Activated CD4-positive, alpha-beta T cell treated with anti-CD3 and anti-CD28 coated beads for 36 hours (primary cell): ENCODE measurements around the gene RAD51B. TPM values are rescaled to one million over a fixed set of nuclear protein-coding genes. Genes with fewer than 3 reads are reported as not detected.

Source experiments
- ATAC-seq: fragments of 200-7000 bp; cut with Tn5 transposase; one replicate; pipeline ENCODE4 v1.10.0; 2021; ENCODE audit warnings: mild to moderate bottlenecking, moderate library complexity
- CTCF ChIA-PET: fragments of 350-600 bp; sonication (Branson Sonifier 250); formaldehyde crosslinking; loops from one replicate; lab custom pipeline; 2021; ENCODE audit warnings: antibody characterized with exemption; lab: Charles Lee
- POLR2A ChIA-PET: fragments of 350-600 bp; sonication (Branson Sonifier 250); formaldehyde crosslinking; loops from one replicate; lab custom pipeline; 2021; ENCODE audit warnings: antibody characterized with exemption, inconsistent platforms; lab: Charles Lee
- DNase-seq: peaks from one replicate; pipeline ENCODE4 v3.0.0-alpha.2; 2020
- H3K27ac Mint-ChIP-seq: one replicate; pipeline ENCODE4 v1.8.0; 2021; ENCODE audit warnings: mixed read lengths
- H3K27me3 Mint-ChIP-seq: one replicate; pipeline ENCODE4 v1.8.0; 2021; ENCODE audit warnings: mixed read lengths
- H3K36me3 Mint-ChIP-seq: one replicate; pipeline ENCODE4 v1.8.0; 2021; ENCODE audit warnings: low read depth, mixed read lengths
- H3K4me1 Mint-ChIP-seq: one replicate; pipeline ENCODE4 v1.8.0; 2021; ENCODE audit warnings: mixed read lengths
- H3K4me3 Mint-ChIP-seq: one replicate; pipeline ENCODE4 v1.8.0; 2021; ENCODE audit warnings: mild to moderate bottlenecking, moderate library complexity, mixed read lengths
- H3K9me3 Mint-ChIP-seq: one replicate; pipeline ENCODE4 v1.8.0; 2021; ENCODE audit warnings: low read depth, mixed read lengths
- intact Hi-C, 2 experiments: fragments of 100-400 bp; cut with DNase I in 1 of 2; cut with micrococcal nuclease in 1 of 2; formaldehyde crosslinking; loops; one replicate each; pipeline versions ENCODE4 v1.14.2 to v1.15.1; 2022 to 2024; cut with DNase I, micrococcal nuclease
- total RNA-seq, 2 experiments: library from RNA; stranded (reverse); gene quantifications; one replicate each; pipeline ENCODE4 v1.2.3, GENCODE V29; 2021

The RAD51B gene
- total RNA-seq, 2 experiments from 2014 or later = 26.4 to 39.9 TPM

DNA sequence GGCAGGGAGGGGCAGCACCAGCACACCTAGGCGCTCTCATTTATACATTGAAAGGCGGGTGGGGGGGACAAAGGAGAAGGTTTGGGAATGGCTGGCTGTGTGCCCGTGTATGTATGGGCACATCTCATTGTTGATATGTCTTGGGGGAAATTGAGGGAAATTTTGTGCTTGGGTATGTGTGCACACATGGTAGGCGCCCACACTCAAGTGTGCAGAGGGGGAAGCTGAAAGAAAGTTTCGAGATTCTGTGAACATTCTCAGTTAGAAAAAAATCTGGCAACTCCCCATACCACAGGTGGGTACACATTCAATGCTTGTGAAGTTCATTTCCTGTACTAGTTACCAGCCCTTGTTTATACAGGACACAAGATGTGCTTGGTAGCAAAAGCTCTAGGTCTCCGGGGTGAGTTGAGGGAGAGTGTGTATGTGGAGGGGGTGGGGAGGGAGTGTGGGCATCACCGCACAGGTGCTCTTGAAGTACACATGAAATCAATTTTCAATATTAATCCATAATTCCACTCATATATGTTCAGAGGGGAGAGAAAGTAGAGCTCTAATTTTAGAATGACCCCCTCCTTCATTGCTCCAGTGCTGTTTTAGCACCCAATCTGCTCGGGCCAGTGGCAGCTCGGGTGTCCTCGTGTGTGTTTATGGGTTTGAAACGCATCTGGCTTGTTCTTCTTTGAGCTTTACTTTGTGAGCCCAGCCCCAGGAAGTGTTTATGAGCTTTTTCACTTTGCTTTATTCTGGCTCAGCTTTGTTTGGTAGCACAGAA, 687.3 kb downstream of the RAD51B start:
- Mint-ChIP-seq H3K4me1 (peaks cover 46% of the 10 kb centered on the region), H3K36me3 (no peaks in the 10 kb centered on the region), H3K27ac (peak overlapping the region; percentile 60), H3K4me3 (peak overlapping the region; percentile 39), H3K9me3 (no peaks in the 10 kb centered on the region), H3K27me3 (no peaks in the 10 kb centered on the region)
- DNase-seq (peak; percentile 34), ATAC-seq (peak; percentile 78)
- intact Hi-C loops = loop anchor here in 1 of 2 experiments (10.0 kb wide), 1 partner anchor 222 kb away; no protein-coding TSS in a partner anchor
- ChIA-PET POLR2A (interaction anchor here (0.6 to 1.3 kb wide), 3 partner anchors 16 to 623 kb away, joined by 3 to 4 read pairs (median 3); no protein-coding TSS in a partner anchor), CTCF (interaction anchor here (0.7 to 1.8 kb wide), 4 partner anchors 11 to 337 kb away, joined by 3 to 9 read pairs (median 4); no protein-coding TSS in a partner anchor)

DNA sequence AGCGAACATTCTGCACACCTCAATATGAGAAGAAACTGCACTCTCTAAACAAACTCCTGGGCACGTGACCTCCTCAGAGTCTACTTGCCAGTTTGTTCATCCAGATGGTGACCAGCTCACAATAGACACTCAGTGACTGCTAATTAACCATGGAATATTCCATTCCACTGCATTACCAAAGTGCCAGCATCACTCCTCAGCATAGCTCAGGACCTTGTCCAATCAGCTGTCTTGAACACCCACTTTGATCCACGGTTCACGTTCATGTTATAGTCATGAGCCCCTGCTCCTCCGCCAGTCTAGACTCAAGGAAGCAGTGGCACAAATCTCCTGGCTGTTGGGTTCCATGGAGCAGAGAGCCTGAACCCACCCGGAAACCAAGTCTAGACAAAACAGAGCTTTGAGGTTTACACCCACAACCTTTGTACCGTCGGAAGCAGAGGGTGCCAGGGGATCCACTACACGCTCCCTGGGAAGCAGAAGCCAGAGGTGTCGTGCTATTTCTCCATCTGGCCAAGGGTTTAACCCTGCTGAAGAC, 688.0 kb downstream of the RAD51B start:
- CTCF ChIA-PET = interaction anchor here (1.8 kb wide), 2 partner anchors 10 to 336 kb away, joined by 5 to 9 read pairs; no protein-coding TSS in a partner anchor
- ATAC-seq (no peak), DNase-seq (no peak)
- H3K4me3 Mint-ChIP-seq = no peak overlapping the region
- H3K27me3 Mint-ChIP-seq = no peaks in the 10 kb centered on the region
- H3K4me1 Mint-ChIP-seq = peaks cover 45% of the 10 kb centered on the region
- H3K36me3 Mint-ChIP-seq = no peaks in the 10 kb centered on the region
- POLR2A ChIA-PET = interaction anchor here (0.6 to 1.3 kb wide), 2 partner anchors 15 to 624 kb away, joined by 3 to 4 read pairs; no protein-coding TSS in a partner anchor
- intact Hi-C loops = loop anchor here in 1 of 2 experiments (10.0 kb wide), 1 partner anchor 223 kb away; no protein-coding TSS in a partner anchor
- no peak overlapping the region for H3K27ac Mint-ChIP-seq
- no peaks in the 10 kb centered on the region for H3K9me3 Mint-ChIP-seq

DNA sequence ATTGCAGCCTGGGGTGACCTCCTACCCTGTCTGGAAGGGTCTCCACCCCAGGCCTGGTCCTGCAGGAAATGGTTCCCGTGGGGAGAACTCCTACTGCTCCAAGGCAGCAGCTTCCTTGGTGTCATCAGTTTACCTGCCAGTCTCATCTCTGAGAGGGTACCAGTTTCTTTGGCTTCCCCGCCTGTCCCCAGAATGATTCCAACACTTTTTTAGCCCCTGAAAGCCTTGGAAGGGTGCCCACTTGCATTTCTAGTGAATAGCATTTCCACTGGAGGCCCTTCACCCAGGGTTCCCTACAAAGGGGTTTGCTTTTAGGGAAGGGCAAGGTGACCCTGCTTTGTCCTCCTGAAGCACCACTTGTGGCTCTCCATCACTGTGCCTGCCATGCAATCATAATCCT, 689.0 kb downstream of the RAD51B start:
- CTCF ChIA-PET = interaction anchor here (1.8 kb wide), 1 partner anchor 9 kb away, joined by 5 read pairs; no protein-coding TSS in a partner anchor
- Mint-ChIP-seq H3K27me3 (no peaks in the 10 kb centered on the region), H3K4me1 (peaks cover 47% of the 10 kb centered on the region), H3K27ac (no peak overlapping the region), H3K4me3 (no peak overlapping the region), H3K9me3 (no peaks in the 10 kb centered on the region), H3K36me3 (no peaks in the 10 kb centered on the region)
- ATAC-seq (no peak), DNase-seq (no peak)
- intact Hi-C loops = loop anchor here in 1 of 2 experiments (10.0 kb wide), 1 partner anchor 224 kb away; no protein-coding TSS in a partner anchor
- POLR2A ChIA-PET = no interaction called here

DNA sequence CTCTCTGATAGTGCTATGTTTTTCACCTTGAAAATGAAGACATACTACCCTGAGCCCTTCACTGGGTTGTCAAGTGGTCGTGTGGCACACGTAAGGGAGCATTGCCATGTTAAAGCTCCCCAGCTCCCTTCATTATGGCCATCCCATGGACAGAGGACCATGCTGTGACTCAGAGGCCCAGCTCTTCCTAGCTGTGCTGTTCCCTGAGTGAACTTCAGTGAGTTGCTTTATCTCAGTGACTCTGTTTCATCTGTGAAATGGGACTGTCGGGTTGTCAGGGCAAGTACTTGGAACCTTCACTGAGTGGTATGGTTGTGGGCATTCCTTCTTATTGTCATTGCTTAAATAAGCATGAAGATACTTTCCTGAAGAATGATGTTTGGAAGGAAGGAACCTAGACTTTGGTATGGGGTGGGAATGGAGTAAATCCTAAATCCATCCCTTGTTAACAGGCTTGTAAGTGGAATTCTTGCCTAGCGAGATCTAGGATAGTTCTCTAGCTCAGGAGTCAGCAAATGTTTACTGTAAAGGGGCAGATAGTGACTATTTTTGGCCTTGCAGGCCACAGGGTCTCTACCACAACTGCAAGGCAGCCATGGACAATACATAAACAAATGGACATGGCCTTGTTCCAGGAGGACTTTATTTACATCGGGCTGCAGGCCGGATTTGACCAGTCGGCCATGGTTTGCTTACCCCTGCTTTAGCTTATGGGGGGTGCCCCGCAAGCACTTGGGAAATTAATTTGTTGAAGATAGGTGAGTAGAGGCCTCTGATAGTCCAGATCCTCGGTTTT, 689.8 kb downstream of the RAD51B start:
- POLR2A ChIA-PET = interaction anchor here (0.7 kb wide), 1 partner anchor 14 kb away, joined by 3 read pairs; no protein-coding TSS in a partner anchor
- CTCF ChIA-PET = no interaction called here
- no peaks in the 10 kb centered on the region for H3K36me3 Mint-ChIP-seq
- H3K27me3 Mint-ChIP-seq = no peaks in the 10 kb centered on the region
- no peaks in the 10 kb centered on the region for H3K9me3 Mint-ChIP-seq
- no peak overlapping the region for H3K27ac Mint-ChIP-seq
- peaks cover 47% of the 10 kb centered on the region for H3K4me1 Mint-ChIP-seq
- DNase-seq (no peak), ATAC-seq (no peak)
- no peak overlapping the region for H3K4me3 Mint-ChIP-seq
- intact Hi-C loops = loop anchor here in 1 of 2 experiments (10.0 kb wide), 1 partner anchor 225 kb away; no protein-coding TSS in a partner anchor

DNA sequence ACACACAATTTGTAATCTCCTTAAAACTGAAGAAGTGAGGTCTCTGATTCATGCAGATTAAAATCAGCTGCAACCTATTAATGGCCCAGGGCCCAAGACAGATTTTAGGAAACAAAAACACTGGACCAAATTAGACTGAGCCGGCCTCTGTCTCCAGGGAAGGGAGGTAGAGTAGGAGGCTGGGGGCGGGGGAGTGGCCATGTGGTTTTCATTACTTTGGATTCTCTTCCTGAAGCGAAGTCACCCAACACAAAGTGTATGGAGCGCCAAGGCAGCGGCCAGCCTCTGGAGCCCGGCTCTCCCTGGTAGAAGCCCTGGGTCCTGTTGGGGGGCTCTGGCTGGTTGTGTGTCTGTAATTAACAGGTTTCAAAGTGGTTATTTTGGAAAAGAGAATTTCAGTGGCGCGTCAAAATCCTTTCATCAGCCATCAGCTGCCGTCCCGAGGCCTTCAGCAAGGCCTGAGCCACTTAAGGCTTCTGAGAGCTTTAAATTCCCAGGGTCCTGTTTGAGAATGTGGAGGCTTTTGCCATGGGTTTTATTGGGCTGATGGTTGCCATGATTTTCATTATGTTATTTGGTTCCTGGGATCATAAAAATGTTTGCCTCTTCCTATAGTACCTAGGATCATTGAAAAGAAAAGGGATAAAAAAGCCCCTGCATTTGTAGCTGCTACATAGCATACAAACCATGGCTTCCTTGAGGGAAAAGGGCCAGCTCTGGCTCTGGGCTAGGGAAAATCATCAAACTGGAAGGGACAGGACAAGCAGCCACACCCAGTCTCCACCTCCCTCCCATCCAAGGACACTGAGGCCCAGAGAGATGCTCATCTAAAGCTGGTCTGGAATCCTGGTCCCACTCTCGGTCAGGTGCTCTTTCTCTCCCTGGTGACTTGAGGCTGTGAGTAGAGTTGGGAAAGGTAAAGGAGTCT, 690.9 kb downstream of the RAD51B start:
- intact Hi-C loops = no loop called here
- H3K27me3 Mint-ChIP-seq = no peaks in the 10 kb centered on the region
- ChIA-PET CTCF (interaction anchor here (0.6 to 1.3 kb wide), 3 partner anchors 10 to 275 kb away, joined by 3 read pairs; no protein-coding TSS in a partner anchor), POLR2A (no interaction called here)
- no peaks in the 10 kb centered on the region for H3K36me3 Mint-ChIP-seq
- peaks cover 43% of the 10 kb centered on the region for H3K4me1 Mint-ChIP-seq
- ATAC-seq = no peak
- no peaks in the 10 kb centered on the region for H3K9me3 Mint-ChIP-seq
- H3K4me3 Mint-ChIP-seq = no peak overlapping the region
- DNase-seq = no peak
- H3K27ac Mint-ChIP-seq = no peak overlapping the region

DNA sequence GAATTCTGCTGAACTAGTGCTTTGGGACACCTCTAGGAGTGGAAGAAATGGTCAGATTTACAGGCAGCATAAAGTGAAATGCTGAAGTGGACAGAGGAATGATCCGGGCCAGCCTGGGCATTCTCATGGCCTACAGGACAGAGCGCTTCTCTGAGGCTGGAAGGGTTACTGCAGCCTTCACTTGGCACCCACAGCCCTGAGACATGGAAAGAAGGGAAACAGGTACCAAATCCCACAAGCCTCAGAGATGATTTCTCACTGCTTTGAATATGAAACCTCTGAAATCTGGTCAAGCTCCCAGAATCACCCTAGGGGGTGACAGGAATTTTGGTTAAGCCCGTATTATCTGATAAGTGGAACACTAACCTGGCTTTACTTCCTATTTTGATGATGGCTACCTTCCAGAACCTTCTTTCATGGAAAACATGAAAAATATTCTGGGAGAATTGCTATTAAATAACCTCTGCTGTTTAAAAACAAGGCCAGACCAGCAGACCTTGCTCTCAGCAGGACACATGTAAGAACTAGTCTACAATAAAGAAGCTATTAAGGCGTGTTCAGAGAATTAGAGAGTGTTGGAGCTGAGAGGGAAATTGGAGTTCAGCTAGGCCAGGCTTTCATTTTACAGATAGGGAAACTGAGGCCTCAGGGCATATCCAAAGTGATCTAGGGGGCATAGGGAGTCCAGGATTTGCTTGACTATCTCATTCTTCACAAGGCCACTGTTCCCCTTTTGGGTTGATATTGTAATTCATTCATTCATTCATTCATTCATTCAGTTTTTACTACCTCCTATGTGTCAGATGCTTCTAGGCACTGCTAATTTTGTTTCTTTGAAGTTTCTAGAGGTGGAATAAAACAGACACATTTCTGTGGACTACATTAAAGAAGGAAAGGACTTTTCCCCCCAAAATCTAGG, 691.8 kb downstream of the RAD51B start:
- CTCF ChIA-PET = interaction anchor here (0.6 to 1.3 kb wide), 3 partner anchors 9 to 251 kb away, joined by 3 to 4 read pairs (median 3); no protein-coding TSS in a partner anchor
- Mint-ChIP-seq H3K4me1 (peaks cover 35% of the 10 kb centered on the region), H3K27ac (no peak overlapping the region), H3K27me3 (no peaks in the 10 kb centered on the region), H3K4me3 (no peak overlapping the region), H3K36me3 (no peaks in the 10 kb centered on the region), H3K9me3 (no peaks in the 10 kb centered on the region)
- DNase-seq = no peak
- POLR2A ChIA-PET = no interaction called here
- no peak for ATAC-seq
- intact Hi-C loops = no loop called here

DNA sequence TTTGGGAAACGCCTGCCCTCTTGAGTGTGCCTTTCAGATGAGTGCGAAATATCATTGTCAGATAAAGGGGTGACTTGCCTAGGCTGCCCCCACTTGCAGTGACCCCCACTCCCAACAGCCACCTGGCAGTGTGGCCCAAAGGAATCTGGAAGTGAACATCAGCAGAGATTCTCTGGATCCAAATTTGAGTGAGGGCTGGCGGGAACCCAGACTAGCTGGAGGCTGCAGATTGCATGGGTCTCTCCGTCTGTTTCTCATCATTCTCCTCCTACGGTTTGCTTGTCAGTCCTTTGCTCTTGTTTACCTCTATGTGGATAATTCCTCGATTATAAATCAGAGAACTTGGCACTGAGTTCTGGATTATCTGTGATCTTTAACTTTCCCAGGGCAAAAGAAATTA, 692.5 kb downstream of the RAD51B start:
- Mint-ChIP-seq H3K4me3 (no peak overlapping the region), H3K4me1 (peaks cover 28% of the 10 kb centered on the region), H3K27ac (no peak overlapping the region), H3K9me3 (no peaks in the 10 kb centered on the region), H3K27me3 (no peaks in the 10 kb centered on the region), H3K36me3 (no peaks in the 10 kb centered on the region)
- DNase-seq = no peak
- POLR2A ChIA-PET = no interaction called here
- no peak for ATAC-seq
- CTCF ChIA-PET = interaction anchor here (0.6 kb wide), 1 partner anchor 146 kb away, joined by 4 read pairs; no protein-coding TSS in a partner anchor
- intact Hi-C loops = no loop called here

DNA sequence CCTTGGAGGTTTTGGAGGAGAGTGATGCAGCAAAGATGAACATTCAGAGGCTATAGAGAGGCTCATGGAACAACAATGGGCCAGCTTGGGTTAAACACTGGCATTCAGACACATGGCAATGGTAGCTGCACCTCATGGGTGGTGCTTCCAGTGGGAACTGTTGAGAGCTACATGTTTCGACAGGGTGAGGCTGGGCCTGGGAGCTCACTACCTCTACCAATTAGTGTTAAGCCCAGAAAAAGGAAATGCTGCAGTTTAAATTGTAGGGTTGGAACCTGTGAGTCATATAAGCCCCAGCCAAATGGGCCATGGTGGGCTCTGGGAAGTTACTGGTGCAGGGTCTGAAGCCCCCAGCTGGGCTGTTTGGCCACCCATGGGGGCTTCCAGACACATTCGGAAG, 693.6 kb downstream of the RAD51B start:
- ATAC-seq = no peak
- CTCF ChIA-PET = interaction anchor here (0.7 kb wide), 1 partner anchor 331 kb away, joined by 4 read pairs; no protein-coding TSS in a partner anchor
- no peak overlapping the region for H3K4me3 Mint-ChIP-seq

DNA sequence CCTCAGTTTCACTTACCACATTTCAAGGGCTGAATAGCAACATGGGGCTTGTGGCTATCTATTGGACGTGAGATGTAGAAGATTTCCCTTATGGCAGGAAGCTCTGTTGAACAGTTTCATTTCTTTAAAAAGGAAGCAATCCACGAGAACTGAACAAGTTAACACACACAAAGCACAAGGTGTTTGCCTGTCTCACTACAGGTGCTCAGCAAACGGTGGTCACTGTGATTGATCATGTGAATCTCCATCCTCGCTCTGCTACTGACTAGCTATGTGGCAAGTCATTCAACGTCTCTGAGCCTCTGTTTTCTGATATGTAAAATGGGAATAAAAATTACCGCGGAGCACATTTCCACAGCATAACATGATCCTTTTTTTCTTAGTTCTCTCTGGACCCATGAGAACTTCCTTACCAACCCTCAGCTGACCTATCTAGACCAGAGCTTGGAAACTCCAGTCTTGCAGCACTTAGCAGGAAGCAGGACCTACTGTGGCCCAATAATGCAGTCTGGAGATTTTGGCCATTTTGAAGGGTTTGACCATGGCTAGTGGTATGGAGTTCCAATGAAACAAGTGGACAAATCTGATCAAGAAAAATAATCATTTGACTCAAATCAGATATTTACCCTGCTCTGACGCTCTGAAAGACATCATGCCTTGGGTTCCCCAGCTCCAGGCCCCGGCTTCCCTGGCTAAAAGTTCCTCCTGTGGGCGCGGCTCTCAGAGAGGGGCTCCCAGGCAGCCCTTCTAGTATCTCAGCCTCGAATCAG, 694.4 kb downstream of the RAD51B start:
- CTCF ChIA-PET = interaction anchor here (1.0 kb wide), 1 partner anchor 8 kb away, joined by 3 read pairs; no protein-coding TSS in a partner anchor
- no peak overlapping the region for H3K27ac Mint-ChIP-seq
- intact Hi-C loops = no loop called here
- peaks cover 20% of the 10 kb centered on the region for H3K4me1 Mint-ChIP-seq
- ATAC-seq = no peak
- DNase-seq = no peak
- no peaks in the 10 kb centered on the region for H3K36me3 Mint-ChIP-seq
- POLR2A ChIA-PET = no interaction called here
- no peaks in the 10 kb centered on the region for H3K27me3 Mint-ChIP-seq
- H3K4me3 Mint-ChIP-seq = no peak overlapping the region
- H3K9me3 Mint-ChIP-seq = no peaks in the 10 kb centered on the region

More for the DNA sequence above, 693.6 kb downstream of the RAD51B start:
- no peak overlapping the region for H3K27ac Mint-ChIP-seq
- H3K27me3 Mint-ChIP-seq = no peaks in the 10 kb centered on the region
- no peaks in the 10 kb centered on the region for H3K36me3 Mint-ChIP-seq
- peaks cover 22% of the 10 kb centered on the region for H3K4me1 Mint-ChIP-seq
- POLR2A ChIA-PET = no interaction called here
- H3K9me3 Mint-ChIP-seq = no peaks in the 10 kb centered on the region
- intact Hi-C loops = no loop called here
- no peak for DNase-seq
